HL-60/S4 treated with retinoic acid at 250 ng/mL for 4 days and 3 days (cell line): ENCODE measurements around the gene P2RY14.

Source experiments
- in situ Hi-C: fragments of 300-500 bp; cut with MboI; formaldehyde crosslinking; loops from 2 replicates; pipeline ENCODE4 v1.7.0; 2022; ENCODE audit warnings: low sequenced_read_pairs

P2RY14 gene

GRCh38 chr3:151278230-151278629 lies at the start of gene P2RY14:
TSS of gene P2RY14 (minus strand) at chr3:151278542. CDS start at chr3:151214316, 64,226 bp downstream.
- in situ Hi-C loops: loop anchor here (5.0 to 25.0 kb wide), 3 partner anchors 51 to 559 kb away; no protein-coding TSS in a partner anchor

DNA sequence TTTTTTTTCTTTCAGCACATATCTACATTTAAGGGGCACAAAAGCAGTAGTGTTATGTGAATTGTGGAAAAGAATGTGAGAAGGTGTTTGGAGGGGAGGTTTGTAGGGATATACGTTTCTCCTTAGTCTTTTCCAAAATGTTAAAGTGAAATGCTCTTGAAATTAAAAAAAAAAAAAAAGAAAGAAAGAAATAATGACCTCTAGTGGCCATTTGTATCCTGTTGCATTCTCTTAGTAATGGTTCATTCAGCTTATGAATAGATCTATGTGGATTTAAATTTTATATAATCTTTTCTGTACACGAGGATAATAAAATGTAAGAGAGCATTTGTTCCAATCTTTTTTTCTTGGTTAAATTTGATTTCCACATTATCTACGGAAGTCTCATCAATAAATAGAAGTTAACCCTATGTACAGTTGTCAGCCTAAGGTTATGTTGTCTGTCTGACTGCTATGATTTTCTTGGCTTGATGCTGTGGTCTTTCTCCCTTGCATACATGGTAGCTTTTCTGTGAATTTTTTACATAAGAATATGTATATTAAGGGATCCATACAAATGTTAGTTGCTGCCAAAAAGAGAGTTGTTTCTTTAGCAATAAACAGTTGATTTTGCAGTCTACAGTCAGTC lies 49.3 kb upstream of the P2RY14 start:
- in situ Hi-C loops: no loop called here

DNA sequence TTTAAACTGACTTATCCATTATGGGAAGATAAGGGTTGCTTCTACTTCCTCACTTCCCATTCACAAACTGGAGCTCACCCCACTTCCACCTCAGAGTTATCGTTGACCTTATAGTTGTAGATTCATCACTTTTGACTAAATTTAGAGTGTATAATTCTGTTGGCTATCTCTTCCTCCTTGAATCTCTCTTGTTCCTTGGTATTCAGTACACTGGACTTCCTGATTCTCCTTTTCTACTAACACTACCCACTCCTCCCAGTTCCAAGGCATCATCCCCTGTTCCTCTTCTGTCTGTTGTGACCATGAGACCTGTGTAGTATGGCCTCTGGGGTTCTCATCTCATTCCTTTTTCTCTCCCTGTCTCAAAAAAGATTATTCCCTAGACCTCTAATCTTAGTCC lies 44.2 kb upstream of the P2RY14 start:
- in situ Hi-C loops: no loop called here

- in situ Hi-C loops: no loop called here
Observed at GRCh38 chr3:151321526-151321925, 43.2 kb upstream of the P2RY14 start.

DNA sequence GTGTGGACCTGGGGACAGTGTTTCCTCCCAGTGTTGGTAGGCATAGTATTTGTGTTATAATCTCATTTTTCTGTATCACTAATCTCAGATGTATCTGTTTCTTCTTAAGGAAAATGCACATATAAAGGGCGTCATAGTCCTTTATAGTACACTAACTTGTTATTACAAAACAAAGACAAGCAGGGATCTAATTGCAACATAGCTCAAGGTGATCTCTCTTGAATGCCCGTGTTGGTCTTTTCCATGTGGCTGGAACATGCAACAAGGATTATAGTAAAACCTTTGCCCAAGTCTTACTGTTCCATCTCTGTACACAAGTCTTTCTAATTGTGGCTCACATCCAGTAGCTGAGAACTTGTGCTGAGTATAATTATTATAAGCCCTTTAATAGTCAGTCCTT lies 41.8 kb upstream of the P2RY14 start:
- in situ Hi-C loops: no loop called here

GRCh38 chr3:151319628-151320027 lies 41.3 kb upstream of the P2RY14 start:
- in situ Hi-C loops: no loop called here

DNA sequence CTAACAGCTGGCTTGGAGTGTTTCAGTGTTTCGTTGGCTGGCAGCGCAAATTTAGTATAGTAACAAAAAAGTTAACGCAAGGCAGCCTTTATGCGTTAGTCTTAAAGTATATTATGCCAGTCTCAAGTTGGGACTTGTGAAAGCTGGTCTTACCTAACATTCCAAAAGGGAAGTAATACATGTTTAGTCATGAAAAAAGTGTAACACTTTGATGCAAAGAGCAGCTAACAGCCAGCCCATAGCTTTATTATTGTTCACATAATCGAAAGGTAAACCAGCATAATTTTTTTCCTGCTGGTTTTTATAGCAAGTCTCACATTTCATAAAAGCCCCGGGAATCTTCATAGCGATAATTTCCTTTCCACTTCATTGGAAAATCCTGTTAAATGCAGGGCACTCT lies 40.6 kb upstream of the P2RY14 start:
- in situ Hi-C loops: no loop called here

GRCh38 chr3:151318313-151318712 lies 40.0 kb upstream of the P2RY14 start:
- in situ Hi-C loops: no loop called here

DNA sequence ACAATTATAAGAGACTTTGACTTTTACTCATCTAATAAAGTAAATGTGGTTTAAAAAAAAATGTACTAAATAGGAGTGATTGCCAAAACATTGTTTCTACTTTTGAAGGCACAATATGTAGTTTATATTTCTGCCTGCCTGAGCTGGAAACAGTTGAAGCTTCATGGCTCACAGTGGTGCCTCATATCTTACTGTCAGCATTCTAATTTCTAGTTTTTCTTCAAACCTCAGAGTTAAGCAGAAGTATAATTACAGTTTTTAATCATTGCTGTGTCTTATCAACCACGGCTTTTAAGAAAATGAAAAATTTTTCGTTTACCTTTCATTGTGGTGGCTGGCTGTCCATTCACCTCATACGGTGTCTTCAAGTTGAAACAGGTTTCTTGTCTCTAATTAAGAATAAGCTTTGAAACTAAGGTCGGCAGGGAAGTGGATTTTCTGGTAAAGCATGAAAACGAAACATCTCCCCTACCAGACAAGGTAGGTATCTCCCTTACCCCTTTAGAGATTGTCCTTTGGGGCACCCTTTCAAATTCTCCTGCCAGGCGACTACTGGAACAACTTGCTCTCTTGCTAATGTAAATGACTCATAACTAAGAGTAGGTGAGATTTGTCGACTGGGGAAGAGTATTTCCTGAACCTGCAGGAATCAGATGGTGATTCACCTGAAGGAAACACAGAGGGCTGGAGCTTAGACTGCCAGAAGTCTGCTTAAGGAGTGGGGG lies 38.1 kb upstream of the P2RY14 start, which contains the start of gene GPR87:
GPR87 (minus strand) TSS at position 554 of the 725 bp plus-strand sequence. CDS start 16,720 bp downstream, outside the sequence.
- in situ Hi-C loops: no loop called here

DNA sequence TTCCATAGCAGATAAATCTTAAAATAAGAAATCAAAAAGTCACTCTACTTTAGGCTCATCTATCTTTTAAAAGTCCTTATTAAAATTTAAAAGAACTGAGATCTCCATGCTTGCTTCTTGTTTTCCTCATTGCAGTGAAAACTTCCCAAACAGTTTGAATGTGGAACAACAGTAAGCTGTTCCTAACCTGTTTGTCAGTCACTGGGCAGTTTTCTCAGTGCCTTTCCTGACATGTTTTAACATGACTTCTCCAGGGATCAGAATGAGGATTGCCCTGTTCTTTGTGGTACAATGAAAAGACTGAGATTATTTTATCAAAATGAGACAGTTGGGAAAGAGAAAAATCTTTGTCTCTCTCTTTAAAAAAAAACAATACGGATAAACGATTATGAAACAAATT lies 37.5 kb upstream of the P2RY14 start:
- in situ Hi-C loops: no loop called here

DNA sequence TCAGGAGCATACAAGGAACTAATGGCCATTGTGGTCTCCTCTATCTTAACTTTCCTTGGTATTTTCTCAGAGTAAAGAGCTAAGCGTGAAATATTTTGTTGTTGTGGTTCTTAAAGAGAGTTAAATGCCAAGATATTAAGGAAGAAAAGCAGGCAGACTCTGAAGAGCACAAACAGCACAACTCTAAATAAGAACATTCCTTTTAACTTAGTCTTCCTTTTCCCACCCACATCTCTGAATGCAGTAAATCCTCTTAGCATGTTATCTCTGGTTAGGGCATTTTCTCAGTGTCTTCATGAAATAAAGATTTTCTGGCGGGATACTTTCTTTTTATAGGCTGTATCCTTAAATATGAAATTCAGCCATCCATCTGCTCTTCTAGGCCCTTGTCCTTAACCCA lies 36.8 kb upstream of the P2RY14 start:
- in situ Hi-C loops: no loop called here

- in situ Hi-C loops: no loop called here
Observed at GRCh38 chr3:151314593-151314992, 36.3 kb upstream of the P2RY14 start.

GRCh38 chr3:151314137-151314536 lies 35.8 kb upstream of the P2RY14 start:
- in situ Hi-C loops: no loop called here

- in situ Hi-C loops: no loop called here
Observed at GRCh38 chr3:151312972-151313371, 34.6 kb upstream of the P2RY14 start.

GRCh38 chr3:151309566-151309965 lies 31.2 kb upstream of the P2RY14 start:
- in situ Hi-C loops: no loop called here

DNA sequence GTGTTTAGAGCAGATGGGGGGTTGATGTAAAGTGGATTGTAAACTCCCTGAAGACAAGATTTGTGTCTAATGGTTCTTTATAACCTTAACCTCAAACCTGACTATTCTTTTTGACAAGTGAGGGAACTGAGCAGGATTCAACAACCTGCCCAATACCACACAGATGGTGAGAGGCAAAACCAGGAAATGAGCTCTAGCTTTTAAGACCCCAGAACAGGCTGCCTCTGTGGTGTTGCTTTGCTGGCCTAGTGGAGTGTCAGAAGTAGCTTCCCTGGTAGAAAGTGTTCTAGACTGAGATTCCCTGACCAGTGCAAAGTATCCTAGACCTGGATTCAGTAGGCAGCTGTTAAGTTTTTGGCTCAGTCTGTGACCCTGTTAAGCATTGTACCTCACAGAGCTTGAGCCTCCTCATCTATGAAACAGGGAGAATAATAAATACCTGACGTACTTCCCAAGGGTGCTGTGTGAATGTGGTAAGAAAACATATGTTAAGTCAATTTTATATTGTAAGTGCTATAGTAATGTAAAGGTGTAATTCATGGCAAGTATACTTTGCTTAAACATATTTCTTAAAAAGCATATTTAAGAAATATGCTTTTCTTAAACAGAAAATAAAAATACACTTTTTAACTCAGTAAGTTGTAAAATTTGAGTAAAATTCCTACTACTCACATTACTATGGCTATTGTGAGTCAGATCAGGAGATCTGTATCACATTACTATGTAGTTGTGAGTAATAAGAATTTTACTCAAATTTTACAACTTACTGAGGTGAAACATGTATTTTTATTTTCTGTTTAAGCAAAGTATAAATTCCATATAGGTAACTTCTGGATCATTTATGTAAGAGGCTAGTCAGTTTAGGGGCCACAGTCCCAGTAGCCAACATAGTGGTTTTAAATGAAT lies 29.5 kb upstream of the P2RY14 start:
- in situ Hi-C loops: no loop called here

DNA sequence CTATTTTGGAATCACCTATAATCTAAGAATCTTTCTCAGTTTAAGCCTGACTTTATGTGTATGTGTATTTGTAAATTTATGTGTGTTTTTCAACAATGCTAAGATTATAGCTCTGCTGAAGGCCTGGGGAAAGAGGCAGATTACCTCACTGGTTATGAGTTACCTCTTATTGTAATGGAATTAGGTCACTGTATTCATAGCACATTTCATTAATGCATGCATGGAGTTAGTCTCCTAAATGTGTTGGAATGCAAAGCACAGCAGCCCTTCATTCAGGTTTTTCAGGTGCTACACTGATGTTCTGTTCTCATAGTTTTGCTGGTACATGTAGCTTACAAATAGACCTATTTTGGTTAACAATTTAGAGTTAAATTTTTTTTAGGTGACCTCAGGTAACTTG lies 28.8 kb upstream of the P2RY14 start:
- in situ Hi-C loops: no loop called here

GRCh38 chr3:151306168-151306810 lies 27.9 kb upstream of the P2RY14 start:
- in situ Hi-C loops: no loop called here

GRCh38 chr3:151305775-151306151 lies 27.4 kb upstream of the P2RY14 start:
- in situ Hi-C loops: no loop called here

DNA sequence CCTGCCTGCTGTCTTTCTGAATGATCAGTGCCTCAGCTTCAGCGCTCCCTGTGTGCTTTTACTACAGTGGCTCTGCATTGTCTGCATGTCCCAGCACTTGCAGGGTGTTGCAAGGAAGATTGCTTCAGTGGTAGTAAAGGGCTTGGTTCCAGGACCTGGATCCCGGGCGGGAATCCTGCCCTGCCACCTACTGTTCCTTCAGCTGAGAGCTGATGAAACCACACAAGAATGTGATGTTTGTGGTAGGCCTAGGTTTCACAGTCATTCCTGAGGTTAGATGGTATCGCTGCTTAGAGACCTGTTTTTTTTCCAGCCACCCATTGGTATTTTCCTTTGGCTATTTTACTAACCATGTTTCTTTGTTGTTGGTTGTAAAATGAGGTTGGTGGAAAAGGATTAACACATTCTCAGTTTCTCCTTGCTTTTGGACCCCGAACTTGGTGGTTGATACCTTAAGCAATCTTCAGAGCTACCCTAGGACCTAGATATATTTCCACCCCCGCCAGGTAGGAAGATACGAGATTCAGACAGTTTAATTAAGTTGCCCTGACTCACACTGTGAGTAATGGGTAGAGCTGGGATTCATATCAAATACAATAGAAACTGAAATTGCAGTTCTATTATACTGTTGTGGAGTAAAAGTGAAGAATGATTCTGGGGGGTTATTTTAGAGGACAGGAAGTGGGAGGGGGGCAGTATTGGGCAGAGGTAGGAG lies 26.9 kb upstream of the P2RY14 start:
- in situ Hi-C loops: no loop called here
